Esophagus squamous epithelium (tissue), 4 donors: Measurements from ENCODE around the gene TEX264.
"Not testable (repeated sequence)": the region's sequence is repeated elsewhere in the genome, so short reads cannot be mapped to it uniquely, and the experiment has no call there.

Experiments
- POLR2A ChIP-seq, 4 donors: fragments of 450-650 bp; IDR thresholded peaks; one replicate each; pipeline ENCODE4 v1.6.1; 2017; ENCODE audit warnings: antibody characterized with exemption in 4 of 4, mild to moderate bottlenecking in 4 of 4, moderate library complexity in 3 of 4
- TF ChIP-seq, protein P1 (sequence below), 6 experiments: fragments of 450-650 bp in 4 of 6; fragments of 200-600 bp in 2 of 6; sonication (generic) in 2 of 6; IDR thresholded peaks; one replicate each; pipeline ENCODE4 v1.5.1; 2016 to 2019; ENCODE audit warnings: antibody characterized with exemption in 6 of 6, mild to moderate bottlenecking in 4 of 6, moderate library complexity in 4 of 6

DNA sequence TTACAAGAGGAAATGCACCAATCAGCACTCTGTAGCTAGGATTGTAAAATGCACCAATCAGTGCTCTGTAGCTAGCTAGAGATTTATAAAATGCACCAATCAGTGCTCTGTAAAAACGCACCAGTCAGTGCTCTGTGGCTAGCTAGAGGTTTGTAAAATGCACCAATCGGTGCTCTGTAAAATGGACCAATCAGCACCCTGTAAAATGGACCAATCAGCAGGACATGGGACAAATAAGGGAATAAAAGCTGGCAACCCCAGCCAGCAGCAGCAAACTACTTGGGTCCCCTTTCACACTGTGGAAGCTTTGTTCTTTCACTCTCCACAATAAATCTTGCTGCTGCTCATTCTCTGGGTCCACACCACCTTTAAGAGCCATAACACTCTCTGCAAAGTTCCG is 71.3 kb downstream of the TEX264 start:
- TF ChIP-seq, protein P1, sequence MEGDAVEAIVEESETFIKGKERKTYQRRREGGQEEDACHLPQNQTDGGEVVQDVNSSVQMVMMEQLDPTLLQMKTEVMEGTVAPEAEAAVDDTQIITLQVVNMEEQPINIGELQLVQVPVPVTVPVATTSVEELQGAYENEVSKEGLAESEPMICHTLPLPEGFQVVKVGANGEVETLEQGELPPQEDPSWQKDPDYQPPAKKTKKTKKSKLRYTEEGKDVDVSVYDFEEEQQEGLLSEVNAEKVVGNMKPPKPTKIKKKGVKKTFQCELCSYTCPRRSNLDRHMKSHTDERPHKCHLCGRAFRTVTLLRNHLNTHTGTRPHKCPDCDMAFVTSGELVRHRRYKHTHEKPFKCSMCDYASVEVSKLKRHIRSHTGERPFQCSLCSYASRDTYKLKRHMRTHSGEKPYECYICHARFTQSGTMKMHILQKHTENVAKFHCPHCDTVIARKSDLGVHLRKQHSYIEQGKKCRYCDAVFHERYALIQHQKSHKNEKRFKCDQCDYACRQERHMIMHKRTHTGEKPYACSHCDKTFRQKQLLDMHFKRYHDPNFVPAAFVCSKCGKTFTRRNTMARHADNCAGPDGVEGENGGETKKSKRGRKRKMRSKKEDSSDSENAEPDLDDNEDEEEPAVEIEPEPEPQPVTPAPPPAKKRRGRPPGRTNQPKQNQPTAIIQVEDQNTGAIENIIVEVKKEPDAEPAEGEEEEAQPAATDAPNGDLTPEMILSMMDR (IDR thresholded peaks at IDR 0.05): not testable (repeated sequence)
- TF ChIP-seq POLR2A (IDR thresholded peaks at IDR 0.05): not testable (repeated sequence)
